Stomach smooth muscle (tissue), 2 donors: ENCODE measurements around the gene LRIT2.
"Not testable (repeated sequence)": the region's sequence is repeated elsewhere in the genome, so short reads cannot be mapped to it uniquely, and the experiment has no call there.

Experiments
- H3K27ac ChIP-seq: one replicate; pipeline ENCODE4 v1.7.0; 2013; ENCODE audit warnings: mild to moderate bottlenecking, low read length, inconsistent platforms
- H3K27me3 ChIP-seq, 2 donors: one replicate each; pipeline ENCODE4 v1.7.0; 2013; ENCODE audit warnings: low read length in 2 of 2; ENCODE audit not compliant: insufficient read depth in 2 of 2, control insufficient read depth in 1 of 2
- H3K36me3 ChIP-seq, 2 donors: one replicate each; pipeline ENCODE4 v1.7.0; 2013; ENCODE audit warnings: low read length in 2 of 2; ENCODE audit not compliant: control insufficient read depth in 2 of 2, insufficient read depth in 2 of 2
- H3K4me1 ChIP-seq: one replicate; pipeline ENCODE4 v1.7.0; 2013; ENCODE audit warnings: low read length; ENCODE audit not compliant: control insufficient read depth, insufficient read depth
- H3K4me3 ChIP-seq, 2 donors: one replicate each; pipeline ENCODE4 v1.7.0; 2013; ENCODE audit warnings: low read length in 2 of 2
- H3K9ac ChIP-seq, 2 donors: one replicate each; pipeline ENCODE4 v1.7.0; 2013; ENCODE audit warnings: low read length in 2 of 2, mild to moderate bottlenecking in 1 of 2
- H3K9me3 ChIP-seq, 2 donors: one replicate each; pipeline ENCODE4 v1.7.0; 2013; ENCODE audit warnings: low read length in 2 of 2; ENCODE audit not compliant: control insufficient read depth in 2 of 2
- donor health status: healthy.
- donor health status: Pancreatic carcinoma.

LRIT2 gene

DNA sequence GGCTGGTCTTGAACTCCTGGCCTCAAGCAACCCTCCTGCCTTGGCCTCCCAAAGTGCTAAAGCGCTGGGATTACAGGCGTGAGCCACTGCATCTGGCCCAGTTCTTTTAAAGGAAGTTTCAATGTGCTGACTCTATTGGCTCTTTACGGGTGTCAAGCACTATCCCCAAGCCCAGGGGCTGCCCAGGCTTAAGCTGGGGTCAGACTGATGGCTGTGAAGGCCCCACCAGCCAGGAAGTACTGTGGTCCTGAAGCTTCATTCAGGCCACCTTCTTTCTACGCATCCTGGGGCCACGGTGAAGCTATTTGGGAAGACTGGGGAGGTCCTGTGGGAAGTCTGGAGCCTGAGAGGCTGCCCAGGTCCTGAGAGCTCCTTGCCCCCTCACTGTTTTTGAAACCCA is 43.7 kb downstream of the LRIT2 start:
- Histone ChIP-seq H3K9me3 (no peaks in the 10 kb centered on the region), H3K4me3 (no peak overlapping the region), H3K27ac (no peak overlapping the region), H3K27me3 (peaks cover 0 to 3% of the 10 kb centered on the region in 2 donors), H3K36me3 (no peaks in the 10 kb centered on the region), H3K4me1 (no peaks in the 10 kb centered on the region), H3K9ac (no peak overlapping the region)

DNA sequence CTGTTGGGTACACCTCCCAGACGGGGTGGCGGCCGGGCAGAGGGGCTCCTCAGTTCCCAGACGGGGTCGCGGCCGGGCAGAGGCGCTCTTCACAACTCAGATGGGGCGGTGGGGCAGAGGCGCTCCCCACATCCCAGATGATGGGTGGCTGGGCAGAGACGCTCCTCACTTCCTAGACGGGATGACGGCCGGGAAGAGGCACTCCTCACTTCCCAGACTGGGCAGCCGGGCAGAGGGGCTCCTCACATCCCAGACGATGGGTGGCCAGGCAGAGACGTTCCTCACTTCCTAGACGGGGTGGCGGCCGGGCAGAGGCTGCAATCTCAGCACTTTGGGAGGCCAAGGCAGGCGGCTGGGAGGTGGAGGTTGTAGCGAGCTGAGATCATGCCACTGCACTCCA is 45.0 kb downstream of the LRIT2 start:
- not testable (repeated sequence) for H3K4me3 ChIP-seq, H3K4me1 ChIP-seq, H3K36me3 ChIP-seq, H3K27ac ChIP-seq, H3K9ac ChIP-seq, H3K27me3 ChIP-seq, H3K9me3 ChIP-seq

DNA sequence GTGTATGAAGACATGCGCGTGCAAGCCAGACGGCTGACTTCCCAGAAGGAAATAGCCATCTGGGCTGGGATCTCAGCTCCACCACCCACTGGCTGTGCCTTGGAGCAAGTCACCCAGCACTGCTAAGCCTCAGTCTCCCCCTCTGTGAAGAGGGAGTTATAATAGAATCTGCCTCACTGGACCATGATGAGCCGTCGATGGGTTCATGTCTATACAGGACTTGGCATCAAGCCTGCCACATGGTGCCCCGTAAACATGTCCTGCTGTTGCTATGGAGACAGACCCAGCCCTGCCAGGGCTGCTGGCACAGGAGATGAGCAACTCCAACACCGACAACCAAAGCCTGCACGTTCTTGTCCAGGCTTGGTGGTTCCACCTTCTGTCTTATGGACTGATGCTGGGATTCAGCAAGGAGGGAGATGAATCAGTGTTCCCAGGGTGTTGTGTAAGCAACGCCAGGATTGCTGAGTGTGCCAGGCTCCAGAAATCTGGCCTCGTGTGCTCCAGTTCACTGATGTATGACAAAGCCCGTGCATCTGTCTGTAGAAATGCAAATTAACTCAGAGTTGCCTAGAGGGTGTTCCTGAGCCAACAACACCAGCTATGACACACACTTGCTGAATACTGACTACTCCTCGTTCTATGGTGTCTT is 46.2 kb downstream of the LRIT2 start:
- Histone ChIP-seq H3K27me3 (no peaks in the 10 kb centered on the region), H3K9ac (no peak overlapping the region), H3K4me1 (no peaks in the 10 kb centered on the region), H3K9me3 (no peaks in the 10 kb centered on the region), H3K27ac (no peak overlapping the region), H3K36me3 (no peaks in the 10 kb centered on the region), H3K4me3 (no peak overlapping the region)

DNA sequence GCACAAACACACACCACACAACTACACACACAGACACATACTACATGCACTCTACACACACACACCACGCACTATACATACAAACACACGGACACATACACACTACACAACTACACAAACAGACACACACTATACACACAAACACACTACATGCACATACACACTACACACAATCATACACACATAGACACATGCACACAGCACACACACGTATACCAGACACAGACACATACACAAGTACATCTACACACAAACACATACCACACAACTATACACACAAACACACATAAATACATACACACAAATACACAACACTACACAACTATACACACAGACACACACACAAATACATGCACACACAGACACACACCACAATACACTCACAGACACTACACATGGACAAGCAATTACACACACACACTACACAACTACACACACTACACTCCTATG is 47.2 kb downstream of the LRIT2 start:
- no peak overlapping the region for H3K27ac ChIP-seq

DNA sequence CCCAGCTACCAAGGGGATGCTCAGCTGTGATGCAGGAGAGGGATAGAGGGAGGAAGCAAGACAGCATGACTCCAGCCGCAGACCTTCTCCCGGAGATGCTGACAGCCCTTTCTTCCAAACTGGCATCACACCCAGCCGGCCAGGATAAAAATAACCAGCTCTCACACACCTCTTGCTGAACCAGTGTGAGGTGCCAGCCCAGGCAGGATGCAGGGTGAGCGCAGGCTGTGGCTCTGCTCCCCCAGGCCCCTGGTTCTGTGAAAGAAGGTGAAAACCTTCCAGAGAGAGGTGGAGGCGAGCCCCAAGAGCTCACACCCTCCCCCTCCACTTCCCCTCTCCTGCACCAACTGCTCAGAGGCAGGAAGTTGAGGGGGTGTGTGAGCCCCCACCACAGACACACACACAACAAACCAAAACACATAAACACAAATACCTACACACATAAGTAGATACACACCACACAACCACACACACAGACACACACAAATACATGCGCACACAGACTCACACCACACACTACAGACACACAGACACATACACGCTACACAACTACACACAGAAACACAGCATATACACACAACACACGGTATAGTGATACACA is 47.7 kb downstream of the LRIT2 start:
- Histone ChIP-seq H3K9me3 (no peaks in the 10 kb centered on the region), H3K36me3 (no peaks in the 10 kb centered on the region), H3K27me3 (no peaks in the 10 kb centered on the region), H3K4me1 (no peaks in the 10 kb centered on the region), H3K4me3 (no peak overlapping the region), H3K27ac (no peak overlapping the region), H3K9ac (no peak overlapping the region)

More for the DNA sequence above, 47.2 kb downstream of the LRIT2 start:
- Histone ChIP-seq H3K4me3 (no peak overlapping the region), H3K4me1 (no peaks in the 10 kb centered on the region), H3K9me3 (no peaks in the 10 kb centered on the region), H3K9ac (no peak overlapping the region), H3K36me3 (no peaks in the 10 kb centered on the region), H3K27me3 (no peaks in the 10 kb centered on the region)

DNA sequence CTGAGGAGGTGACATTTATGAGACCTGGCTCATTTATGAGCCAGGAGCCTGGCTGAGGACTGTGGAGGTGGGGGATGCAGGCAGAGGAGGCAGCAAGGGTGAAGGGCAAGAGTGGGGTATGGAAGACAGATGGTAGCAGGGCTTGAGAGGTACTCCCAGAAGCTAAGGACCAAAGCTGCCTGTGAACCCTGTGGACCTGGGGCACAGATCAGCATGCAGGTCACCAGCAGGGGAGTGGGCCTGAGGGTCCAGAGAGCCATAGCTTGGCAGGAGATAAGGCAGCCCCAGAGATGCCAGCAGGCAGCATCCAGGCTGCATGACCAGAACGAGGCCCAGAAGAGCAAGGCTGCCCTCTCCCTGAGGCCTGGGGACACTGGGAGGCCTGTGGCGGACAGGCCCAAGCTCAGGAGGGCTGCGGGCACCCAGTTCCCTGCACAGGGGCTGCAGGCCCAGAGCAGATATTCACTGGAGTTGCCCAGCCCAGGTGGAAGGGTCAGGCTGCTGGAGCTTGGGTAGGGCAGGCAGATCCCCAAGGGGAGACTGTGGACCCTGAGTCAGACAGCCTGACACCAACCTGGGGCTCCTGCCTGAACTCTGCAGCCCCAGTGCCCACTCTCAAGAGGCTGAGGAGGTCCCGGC is 48.4 kb downstream of the LRIT2 start:
- no peaks in the 10 kb centered on the region for H3K36me3 ChIP-seq
- no peaks in the 10 kb centered on the region for H3K4me1 ChIP-seq
- no peak overlapping the region for H3K4me3 ChIP-seq
- H3K27ac ChIP-seq = no peak overlapping the region
- no peaks in the 10 kb centered on the region for H3K9me3 ChIP-seq
- H3K9ac ChIP-seq = no peak overlapping the region
- no peaks in the 10 kb centered on the region for H3K27me3 ChIP-seq

DNA sequence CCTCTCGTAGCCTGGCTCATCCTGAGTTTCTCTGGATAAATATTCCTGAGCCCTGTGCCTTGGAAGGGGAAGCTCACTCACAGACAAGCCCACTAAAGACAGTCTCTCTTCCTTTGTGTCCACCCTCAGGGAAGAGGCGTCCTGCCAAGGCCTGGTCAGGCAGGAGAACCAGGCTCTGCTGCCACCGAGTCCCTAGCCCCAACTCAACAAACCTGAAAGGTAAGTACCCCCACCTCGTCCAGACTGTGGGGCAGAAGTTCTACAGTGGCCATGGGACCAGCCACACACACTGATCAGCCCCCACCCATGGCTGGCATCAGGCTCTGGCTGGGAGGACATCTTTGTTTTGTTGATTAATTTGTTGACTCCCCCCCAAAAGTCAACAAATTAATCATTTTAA is 49.0 kb downstream of the LRIT2 start:
- Histone ChIP-seq H3K27me3 (no peaks in the 10 kb centered on the region), H3K4me1 (no peaks in the 10 kb centered on the region), H3K27ac (no peak overlapping the region), H3K4me3 (no peak overlapping the region), H3K9me3 (no peaks in the 10 kb centered on the region), H3K36me3 (no peaks in the 10 kb centered on the region), H3K9ac (no peak overlapping the region)

DNA sequence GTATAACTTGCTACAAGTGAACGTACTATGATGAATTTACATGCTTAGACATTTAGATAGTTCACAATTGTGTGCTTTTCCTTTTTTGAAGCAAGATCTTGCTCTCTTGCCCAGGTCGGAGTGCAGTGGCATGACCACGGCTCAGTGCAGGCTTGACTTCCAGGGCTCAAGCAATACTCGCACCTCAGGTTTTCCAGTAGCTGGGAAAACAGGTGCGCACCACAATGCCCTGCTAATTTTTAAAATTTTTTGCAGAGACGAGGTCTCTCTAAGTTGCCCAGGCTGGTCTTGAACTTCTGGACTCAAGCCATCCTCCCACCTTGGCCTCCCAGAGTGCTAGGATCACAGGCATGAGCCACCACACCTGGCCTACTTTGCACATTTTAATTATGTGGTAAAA is 49.9 kb downstream of the LRIT2 start:
- H3K4me1 ChIP-seq = no peaks in the 10 kb centered on the region

DNA sequence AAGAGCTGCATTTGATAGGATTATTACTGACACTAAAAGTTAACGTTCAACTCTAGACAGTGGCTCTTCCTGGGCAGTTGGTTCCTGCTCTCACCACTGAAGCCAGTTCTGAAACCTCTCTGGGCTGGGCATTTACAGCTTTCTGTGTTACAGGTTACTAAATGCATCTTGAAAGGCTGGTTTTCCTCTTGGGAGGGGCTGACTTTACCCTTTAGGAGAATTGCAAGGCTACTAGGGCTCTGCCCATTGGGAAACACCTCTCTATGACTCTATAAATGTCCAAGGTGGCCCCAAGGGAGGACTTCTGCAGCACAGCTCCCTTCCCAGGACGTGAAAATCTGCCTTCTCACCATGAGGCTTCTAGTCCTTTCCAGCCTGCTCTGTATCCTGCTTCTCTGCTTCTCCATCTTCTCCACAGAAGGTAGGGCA is 51.8 kb downstream of the LRIT2 start, which contains the start of gene GPR15LG:
TSS of gene GPR15LG (plus strand) at position 301 of the 429 bp plus-strand sequence. CDS start at position 352, 51 bp downstream.
- no peaks in the 10 kb centered on the region for H3K36me3 ChIP-seq
- no peak within 1 kb of the TSS for H3K4me3 ChIP-seq
- H3K9me3 ChIP-seq = no peaks in the 10 kb centered on the region
- H3K27ac ChIP-seq = no peak within 1 kb of the TSS
- H3K9ac ChIP-seq = no peak within 1 kb of the TSS
- no peaks in the 10 kb centered on the region for H3K4me1 ChIP-seq
- H3K27me3 ChIP-seq = no peaks in the 10 kb centered on the region

More for the DNA sequence above, 49.9 kb downstream of the LRIT2 start:
- Histone ChIP-seq H3K9ac (no peak overlapping the region), H3K9me3 (no peaks in the 10 kb centered on the region), H3K4me3 (no peak overlapping the region), H3K27ac (no peak overlapping the region), H3K27me3 (no peaks in the 10 kb centered on the region), H3K36me3 (no peaks in the 10 kb centered on the region)

DNA sequence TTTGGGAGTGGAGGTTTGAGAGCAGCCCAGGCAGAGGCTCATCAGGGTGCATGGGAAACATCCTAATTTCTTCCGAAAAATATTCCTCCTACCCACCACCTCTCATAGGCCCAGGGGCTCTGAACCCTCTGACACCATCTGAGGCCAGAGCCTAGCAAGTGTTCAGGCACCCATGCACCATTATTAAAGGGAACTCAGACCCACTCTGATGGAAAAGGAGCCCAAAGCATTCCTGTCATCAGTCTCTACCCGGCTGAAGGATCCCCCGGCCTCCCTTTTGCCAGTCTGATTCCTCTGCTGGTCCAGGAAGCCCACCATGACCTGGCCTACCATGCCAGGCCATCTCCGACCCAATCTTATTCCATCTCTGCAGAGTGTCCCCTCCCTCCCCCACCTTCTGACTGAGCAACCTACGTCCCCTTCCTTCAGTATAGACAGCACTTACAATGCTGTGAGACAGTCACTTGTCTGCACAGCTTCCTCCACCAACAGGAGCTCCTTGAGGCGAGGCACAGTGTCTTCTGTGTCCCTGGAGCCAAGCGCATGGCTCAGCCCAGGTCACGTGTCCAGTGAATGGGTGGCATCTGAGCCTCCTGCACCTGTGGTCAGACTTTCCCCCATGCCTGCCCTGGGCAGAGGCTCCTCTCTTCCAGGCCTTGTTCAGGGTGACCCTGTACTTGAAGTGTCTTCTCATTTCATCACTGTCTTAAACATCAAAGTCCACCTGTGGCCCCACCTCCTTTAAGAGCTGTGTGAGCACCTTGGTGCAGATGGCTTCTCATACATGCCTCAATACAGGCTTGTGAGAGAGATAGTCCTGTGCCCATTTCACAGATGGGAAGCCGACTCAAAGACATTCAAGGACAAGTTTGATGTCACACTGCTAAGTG is 52.6 kb downstream of the LRIT2 start:
- no peaks in the 10 kb centered on the region for H3K4me1 ChIP-seq
- no peaks in the 10 kb centered on the region for H3K27me3 ChIP-seq
- no peak overlapping the region for H3K9ac ChIP-seq
- no peaks in the 10 kb centered on the region for H3K9me3 ChIP-seq
- no peak overlapping the region for H3K27ac ChIP-seq
- no peaks in the 10 kb centered on the region for H3K36me3 ChIP-seq
- H3K4me3 ChIP-seq = no peak overlapping the region
